ENCODE data around the gene MEGF11.

- TF ChIP-seq ZNF274 (IDR thresholded peaks at IDR 0.05; ENCODE audit: low read depth, low read length) (no peak), YY1 (IDR thresholded peaks at IDR 0.05; ENCODE audit: insufficient read depth, insufficient read length) (no peak), SUZ12 (IDR thresholded peaks at IDR 0.05; ENCODE audit: extremely low read depth, insufficient read depth, insufficient read length) (no peak)
Observed at GRCh38 chr15:65921780-65922179, 331.8 kb downstream of the MEGF11 start.
